ENCODE results near the gene NUP37.
"Not testable (repeated sequence)": the region's sequence is repeated elsewhere in the genome, so short reads cannot be mapped to it uniquely, and the experiment has no call there.

Gene NUP37, protein sequence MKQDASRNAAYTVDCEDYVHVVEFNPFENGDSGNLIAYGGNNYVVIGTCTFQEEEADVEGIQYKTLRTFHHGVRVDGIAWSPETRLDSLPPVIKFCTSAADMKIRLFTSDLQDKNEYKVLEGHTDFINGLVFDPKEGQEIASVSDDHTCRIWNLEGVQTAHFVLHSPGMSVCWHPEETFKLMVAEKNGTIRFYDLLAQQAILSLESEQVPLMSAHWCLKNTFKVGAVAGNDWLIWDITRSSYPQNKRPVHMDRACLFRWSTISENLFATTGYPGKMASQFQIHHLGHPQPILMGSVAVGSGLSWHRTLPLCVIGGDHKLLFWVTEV

DNA sequence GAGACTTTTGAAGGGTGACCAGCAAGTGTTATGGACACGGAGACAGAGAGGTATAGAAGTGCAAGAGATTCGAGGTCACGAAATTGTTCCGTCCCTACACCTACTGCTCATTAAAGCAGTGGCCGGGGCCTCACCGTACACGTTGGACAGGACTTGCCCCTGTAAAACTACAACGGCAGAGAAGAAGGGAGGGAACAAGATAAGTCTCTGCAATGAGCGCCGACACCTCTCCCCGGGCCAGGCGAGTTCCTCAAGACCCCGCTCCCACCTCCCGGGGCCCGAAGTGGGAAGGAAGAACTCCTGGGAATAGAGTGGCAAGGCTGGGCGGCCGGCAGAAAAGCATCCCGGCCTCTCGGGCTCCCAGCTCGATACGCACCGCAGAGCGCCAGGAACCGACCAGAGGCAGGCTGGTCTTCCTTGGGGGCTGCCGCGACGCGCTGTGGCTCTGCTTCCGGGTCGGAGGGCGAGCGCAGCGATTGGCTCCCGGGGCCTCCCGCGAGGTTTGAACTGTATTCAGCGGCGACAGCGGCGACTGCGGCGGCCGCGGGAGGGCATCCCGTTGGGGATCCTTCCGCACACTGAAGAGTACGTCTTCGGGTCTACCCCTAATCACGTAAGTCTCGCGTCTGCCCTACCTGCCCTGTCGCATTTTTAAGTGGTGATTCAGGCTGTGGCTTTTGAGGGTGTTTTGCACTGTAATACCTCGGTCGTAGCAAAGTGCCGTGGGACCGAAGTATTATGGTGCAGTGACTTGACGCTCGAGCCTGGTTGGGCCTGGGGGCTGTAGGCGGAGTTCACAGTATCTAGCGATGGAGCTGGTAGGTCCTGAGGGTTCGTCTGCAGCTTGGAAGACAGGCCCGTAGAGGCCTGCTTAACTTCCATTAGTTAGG is at the start of gene NUP37, which contains the start of gene PARPBP:
Gene NUP37 (minus strand): TSS at position 441 of the 890 bp plus-strand sequence. CDS start 1,596 bp downstream, outside the sequence.
Gene PARPBP (plus strand): TSS at position 510 of the 890 bp plus-strand sequence. CDS start 3,706 bp downstream, outside the sequence.
- DNase-seq (ENCODE audit: low spot score): peak; percentile 90

DNA sequence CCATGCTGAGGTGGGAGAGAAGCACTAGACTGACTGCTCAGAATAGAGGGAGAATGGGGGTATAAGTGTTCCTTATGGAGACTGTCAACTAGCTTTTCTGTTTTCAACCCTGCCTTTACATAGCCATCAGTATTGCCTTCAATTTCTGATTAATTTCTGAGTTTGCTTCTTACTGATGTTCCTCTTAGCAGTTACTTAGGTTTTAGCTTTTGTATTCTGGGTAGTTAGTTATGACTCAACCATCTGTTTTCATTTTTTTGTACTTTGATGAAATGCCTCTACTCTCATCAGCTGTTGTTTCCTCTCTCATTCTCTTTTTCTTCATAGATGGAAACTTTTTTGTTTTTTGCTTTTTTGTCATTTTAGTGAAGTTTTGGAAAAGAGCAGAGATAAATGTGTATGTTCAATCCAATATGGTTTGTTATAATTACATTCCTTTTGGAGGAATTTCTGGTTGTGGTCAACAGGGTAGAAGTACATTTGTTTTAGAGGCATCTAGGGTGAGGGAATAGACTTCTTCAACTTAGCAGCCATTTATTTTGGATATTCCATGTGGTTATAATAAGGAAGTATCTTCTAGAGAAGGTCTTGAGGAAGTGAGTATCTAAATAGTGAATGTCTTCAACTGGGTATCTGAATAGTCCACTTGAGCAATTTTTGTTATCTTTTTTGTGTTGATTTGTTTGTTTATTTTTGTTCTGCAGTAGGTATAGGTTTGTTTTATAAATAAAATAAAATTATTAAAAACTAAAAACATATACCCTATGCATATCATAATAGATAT is 48.1 kb upstream of the NUP37 start:
- DNase-seq (ENCODE audit: low spot score): no peak

DNA sequence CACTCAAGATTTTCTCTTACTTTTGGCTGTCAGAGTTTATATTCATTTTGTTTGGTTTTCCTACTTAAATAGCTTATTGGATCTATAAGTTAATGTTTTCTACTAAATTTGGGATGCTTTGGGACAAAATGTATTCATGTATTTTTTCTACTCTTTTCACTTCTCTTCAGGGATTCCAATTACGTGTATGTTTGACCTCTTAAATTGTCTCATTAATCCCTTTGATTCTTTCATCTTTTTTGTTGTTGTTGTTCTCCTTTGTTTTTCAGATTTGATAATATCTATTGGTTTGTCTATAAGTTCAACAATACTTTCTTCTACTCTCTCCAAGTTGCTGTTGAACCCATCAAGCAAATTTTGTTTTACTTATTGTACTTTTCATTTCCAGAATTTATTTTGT is 43.5 kb upstream of the NUP37 start:
- DNase-seq (ENCODE audit: low spot score): no peak

DNA sequence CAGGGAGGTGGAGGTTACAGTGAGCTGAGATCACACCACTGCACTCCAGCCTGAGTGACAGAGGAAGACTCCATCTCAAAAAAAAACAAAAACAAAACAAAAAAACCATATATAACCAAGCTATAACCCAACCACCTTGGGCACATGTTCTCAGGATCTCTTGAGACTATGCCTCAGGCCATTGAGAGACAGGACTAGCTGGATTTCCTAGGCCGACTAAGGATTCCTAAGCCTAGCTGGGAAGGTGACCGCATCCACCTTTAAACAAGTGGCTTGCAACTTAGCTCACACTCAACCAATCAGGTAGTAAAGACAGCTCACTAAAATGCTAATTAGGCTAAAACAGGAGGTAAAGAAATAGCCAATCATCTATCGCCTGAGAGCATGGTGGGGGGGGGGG is 35.3 kb upstream of the NUP37 start:
- DNase-seq (ENCODE audit: low spot score): not testable (repeated sequence)

DNA sequence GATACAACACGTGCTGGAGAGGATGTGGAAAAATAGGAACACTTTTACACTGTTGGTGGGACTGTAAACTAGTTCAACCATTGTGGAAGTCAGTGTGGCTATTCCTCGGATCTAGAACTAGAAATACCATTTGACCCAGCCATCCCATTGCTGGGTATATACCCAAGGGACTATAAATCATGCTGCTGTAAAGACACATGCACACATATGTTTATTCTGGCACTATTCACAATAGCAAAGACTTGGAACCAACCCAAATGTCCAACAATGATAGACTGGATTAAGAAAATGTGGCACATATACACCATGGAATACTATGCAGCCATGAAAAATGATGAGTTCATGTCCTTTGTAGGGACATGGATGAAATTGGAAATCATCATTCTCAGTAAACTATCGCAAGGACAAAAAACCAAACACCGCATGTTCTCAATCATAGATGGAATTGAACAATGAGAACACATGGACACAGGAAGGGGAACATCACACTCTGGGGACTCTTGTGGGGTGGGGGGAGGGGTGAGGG is 27.2 kb upstream of the NUP37 start:
- not testable (repeated sequence) for DNase-seq (ENCODE audit: low spot score)

DNA sequence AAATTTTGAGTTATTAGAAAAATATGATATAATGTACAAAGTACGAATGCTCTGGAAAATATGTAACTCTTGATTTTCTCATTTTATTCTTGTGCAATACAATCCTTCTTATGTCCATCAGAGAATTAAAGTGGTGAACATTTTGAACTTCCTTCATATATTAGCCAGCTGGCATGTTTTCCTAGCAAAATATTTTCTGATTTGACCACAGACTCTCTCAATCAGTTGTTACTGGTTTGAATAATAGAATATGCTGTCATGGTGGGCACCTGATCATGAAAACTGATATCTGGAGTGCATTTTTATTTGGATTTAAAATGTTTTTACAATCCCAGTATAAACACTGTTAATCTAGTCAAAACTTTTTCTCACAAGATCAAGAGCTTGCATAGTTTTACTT is 24.3 kb upstream of the NUP37 start:
- DNase-seq (ENCODE audit: low spot score): no peak

DNA sequence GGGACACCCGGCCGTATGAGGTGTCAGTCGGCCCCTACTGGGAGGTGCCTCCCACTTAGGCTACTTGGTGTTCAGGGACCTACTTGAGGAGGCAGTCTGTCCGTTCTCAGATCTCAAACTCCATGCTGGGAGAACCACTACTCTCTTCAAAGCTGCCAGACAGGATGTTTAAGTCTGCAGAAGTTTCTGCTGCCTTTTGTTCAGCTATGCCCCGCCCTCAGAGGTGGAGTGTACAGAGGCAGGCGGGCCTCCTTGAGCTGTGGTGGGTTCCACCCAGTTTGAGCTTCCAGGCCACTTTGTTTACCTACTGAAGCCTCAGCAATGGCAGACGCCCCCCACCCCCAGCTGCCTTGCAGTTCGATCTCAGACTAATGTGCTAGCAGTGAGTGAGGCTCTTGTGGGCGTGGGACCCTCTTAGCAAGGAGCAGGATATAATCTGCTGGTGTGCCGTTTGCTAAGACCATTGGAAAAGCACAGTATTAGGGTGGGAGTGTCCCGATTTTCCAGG is 23.0 kb upstream of the NUP37 start:
- DNase-seq (ENCODE audit: low spot score): not testable (repeated sequence)

DNA sequence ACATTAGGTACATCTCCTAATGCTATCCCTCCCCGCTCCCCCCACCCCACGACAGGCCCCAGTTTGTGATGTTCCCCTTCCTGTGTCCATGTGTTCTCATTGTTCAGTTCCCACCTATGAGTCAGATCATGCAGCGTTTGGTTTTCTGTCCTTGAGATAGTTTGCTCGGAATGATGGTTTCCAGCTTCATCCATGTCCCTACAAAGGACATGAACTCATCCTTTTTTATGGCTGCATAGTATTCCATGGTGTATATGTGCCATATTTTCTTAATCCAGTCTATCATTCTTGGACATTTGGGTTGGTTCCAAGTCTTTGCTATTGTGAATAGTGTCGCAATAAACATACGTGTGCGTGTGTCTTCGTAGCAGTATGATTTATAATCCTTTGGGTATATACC is 17.7 kb upstream of the NUP37 start:
- DNase-seq (ENCODE audit: low spot score): not testable (repeated sequence)

DNA sequence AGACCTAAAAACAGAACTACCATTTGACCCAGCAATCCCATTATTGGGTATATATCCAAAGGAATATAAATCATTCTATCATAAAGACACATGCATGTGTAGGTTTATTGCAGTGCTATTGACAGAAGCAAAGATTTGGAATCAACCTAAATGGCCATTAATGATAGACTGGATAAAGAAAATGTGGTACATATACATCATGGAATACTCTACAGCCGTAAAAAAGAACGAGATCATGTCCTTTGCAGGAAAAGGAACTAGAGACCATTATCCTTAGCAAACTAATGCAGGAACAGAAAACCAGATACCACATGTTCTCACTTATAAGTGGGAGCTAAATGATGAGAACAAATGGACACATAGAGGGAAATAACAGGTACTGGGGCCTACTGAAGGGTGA is 11.5 kb upstream of the NUP37 start:
- not testable (repeated sequence) for DNase-seq (ENCODE audit: low spot score)

DNA sequence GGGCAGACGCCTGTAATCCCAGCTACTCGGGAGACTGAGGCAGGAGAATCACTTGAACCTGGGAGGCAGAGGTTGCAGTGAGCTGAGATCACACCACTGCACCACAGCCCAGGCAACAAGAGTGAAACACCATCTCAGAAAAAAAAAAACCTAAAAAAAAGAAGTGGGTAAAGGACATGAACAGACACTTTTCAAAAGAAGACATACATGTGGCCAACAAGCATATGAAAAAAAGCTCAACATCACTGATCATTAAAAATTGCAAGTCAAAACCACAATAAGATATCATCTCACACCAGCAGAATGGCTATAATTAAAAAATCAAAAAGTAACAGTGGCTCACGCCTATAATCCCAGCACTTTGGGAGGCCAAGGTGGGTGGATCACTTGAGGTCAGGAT is 10.8 kb upstream of the NUP37 start:
- DNase-seq (ENCODE audit: low spot score): not testable (repeated sequence)

DNA sequence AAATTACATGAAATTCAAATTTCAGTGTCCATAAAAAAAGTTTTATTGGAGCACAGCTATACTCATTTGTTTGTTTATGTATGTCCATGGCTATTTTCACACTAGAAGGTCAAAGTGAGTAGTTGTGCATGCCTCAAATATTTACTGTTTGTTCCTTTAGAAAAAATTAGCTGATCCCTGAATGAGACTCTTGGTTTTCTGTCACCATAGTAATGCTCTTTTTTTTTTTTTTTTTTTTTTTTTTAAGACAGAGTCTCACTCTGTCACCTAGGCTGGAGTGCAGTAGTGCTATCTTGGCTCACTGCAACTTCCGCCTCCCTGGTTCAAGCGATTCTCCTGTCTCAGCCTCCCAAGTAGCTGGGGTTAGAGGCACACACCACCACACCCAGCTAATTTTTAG is 1.4 kb upstream of the NUP37 start:
- DNase-seq (ENCODE audit: low spot score): not testable (repeated sequence)

DNA sequence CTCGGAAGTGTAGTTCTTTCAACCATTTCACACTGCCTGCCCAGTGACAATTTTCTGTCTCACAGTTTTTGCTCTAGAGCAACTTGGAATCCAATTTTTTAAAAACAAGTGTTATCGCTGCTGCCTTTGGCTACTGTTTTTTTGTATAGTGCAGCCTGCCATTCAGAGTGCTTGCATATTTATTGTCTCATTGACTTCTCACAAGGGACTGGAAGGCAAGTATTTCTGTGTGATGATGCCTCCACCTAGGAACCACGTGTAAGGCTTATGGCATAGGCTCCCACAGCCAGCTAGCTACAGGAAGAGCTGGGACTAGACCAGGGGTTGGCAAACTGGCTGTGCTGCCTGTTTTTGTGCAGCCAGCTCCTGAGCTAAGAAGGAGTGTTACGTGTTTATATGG is 972 bp upstream of the NUP37 start:
- peak; percentile 20 for DNase-seq (ENCODE audit: low spot score)

DNA sequence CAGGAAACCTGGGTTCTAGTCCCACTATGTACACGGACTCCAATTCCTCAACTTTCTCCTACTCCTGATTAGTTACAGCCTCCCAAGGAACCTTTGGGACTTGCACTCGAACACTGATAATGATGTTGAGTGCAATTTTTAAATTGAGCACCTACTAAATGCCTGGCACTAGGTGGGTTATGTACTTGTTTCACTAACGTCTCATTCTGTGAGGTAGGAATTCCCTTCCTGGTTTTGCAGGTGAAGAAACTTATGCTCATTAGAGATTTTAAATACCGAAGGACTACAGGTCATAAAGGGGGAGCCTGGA is 605 bp upstream of the NUP37 start:
- no peak for DNase-seq (ENCODE audit: low spot score)

DNA sequence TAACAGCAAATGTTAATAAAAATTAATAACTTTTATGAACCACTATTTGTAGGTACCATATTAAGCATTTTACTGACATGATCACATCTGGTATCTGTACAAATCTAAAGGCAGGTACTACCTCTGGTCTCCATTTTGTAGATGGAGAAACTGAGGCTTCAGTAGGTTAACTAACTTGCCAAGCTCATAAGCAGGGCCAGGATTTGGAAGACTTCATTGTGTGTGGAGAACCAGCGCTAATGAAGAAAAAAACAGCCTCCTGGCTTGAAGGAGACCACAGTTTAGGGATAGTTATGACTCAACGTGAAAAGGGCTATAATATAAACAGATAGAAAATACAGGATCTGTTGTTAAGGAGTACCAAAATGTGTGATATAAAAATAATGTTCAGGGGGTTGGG is 1.0 kb downstream of the NUP37 start:
- DNase-seq (ENCODE audit: low spot score): no peak

DNA sequence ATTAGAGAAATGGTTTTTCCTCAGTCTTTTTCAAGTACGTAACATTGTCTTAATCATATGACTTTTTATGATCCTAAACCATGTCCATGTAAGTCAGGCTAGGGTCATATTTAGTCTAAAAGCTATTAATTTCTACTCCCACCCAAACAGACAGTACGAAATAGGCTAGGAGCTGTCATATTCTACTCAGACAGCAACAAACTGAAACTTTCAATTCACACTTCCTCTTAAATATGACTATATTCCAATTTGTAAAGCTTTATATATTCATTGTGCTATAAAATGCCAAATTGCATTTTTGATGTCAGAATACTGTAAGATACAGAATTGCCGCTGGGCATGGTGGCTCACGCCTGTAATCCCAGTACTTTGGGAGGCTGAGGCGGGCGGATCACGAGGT is 3.5 kb downstream of the NUP37 start:
- no peak for DNase-seq (ENCODE audit: low spot score)

DNA sequence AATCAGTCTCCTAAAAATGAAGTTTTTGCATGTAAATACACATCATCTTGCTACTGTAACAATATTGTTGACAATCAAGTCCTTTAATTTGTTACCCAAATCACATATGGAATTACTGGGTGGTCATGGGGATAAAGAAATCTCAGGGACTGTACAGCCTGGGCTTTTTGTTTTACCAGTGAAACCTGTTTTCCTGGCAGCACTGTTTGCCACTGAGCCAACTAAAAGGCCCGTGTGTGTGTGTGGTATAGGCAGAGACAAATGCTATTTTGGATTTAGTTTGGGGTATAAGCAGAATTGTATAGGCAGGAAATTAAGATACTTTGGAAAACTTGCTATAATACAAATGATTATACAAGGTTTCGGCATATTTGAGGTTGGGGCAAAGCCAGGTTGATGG is 5.7 kb downstream of the NUP37 start:
- DNase-seq (ENCODE audit: low spot score): no peak

DNA sequence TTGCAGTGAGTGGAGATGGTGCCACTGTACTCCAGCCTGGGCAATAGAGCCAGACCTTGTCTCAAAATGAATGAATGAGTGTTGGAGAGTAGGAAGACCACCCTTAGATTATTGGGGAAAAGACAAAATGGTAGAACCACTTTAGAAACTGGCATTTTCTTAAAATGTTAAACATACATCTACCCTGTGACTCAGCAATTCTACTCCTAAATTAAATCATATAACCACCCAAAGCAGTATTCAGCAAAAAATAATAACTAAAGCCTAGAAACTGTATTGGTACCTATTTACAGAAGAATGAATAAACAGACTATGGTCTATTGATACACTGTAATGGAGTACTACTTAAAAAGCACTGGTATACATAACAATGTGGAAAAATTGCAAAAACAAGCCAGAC is 9.1 kb downstream of the NUP37 start:
- no peak for DNase-seq (ENCODE audit: low spot score)

DNA sequence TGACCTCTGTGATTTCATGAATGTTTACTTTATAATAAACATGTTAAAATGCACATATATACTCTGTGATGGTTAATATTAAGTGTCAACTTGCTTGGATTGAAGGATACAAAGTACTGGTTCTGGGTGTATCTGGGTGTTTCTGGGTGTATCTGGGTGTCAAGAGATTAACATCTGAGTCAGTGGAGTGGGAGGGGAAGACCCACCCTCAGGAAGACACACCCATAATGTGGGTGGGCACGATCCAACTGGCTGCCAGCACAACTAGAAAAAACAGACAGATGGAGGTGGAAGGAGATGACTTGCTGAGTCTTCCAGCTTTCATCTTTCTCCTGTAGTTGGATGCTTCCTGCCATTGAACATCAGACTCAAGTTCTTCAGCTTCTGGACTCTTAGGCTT is 11.9 kb downstream of the NUP37 start:
- no peak for DNase-seq (ENCODE audit: low spot score)

DNA sequence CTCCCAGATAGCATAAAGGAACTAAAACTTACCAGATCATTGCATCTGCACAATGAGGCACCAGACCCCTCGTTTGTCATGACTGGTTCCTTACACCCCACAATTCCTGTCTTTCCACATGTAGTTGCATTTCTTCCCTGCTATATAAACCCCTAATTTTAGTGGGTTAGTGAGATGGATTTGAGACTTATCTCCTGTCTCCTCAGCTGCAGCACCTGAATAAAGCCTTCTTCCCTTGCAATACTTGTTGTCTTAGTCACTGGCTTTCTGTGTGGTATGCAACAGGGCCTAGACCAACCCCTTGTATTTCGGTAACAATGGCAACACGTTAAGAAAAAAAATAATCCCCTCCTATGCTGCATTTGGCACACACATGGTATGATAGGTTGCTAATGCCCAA is 13.0 kb downstream of the NUP37 start:
- no peak for DNase-seq (ENCODE audit: low spot score)

DNA sequence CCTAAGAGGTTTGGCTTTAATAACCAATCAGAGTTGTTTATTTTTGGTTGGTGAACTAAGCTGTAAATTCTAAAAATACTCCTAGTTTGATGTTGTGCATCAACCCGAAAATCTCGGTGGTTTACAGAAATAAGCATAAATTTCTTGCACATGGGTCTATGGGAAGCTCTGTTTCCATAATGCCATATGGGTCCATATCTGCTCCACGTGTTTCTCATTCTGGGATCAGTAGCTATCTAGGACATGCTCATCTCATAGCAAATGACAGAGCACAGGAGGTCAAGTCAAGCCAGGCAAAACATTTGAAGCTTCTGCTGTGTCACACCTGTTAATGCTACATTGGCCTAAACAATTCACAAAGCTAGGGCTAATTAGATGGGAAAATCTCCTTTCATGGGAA is 23.1 kb downstream of the NUP37 start:
- peak; percentile 65 for DNase-seq (ENCODE audit: low spot score)

DNA sequence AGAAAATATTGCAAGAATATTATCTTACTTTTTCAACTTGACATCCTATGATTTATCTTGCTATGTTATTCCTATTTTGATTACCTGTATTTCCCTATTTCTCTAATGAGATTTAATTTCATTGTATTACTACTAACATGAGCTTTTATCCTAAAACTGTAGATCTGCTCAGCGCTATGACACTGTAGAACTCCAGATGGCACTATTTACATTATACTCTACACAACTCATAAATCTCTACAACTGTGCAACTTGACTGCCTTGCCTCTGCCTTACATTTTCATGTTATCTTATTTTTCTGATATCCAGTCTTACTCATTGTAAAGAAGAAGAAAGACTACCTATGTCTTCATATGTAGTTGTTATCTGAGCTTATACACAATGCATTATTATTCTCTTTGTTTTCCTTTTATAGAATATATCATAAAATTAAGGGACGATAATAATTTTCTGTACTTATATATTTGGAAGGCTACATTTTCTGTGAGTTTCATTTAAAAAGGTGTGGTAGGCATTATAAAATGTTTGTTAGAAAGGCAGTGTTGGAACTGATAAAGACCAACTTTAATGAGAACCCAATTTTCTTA is 24.1 kb downstream of the NUP37 start:
- peak; percentile 37 for DNase-seq (ENCODE audit: low spot score)

DNA sequence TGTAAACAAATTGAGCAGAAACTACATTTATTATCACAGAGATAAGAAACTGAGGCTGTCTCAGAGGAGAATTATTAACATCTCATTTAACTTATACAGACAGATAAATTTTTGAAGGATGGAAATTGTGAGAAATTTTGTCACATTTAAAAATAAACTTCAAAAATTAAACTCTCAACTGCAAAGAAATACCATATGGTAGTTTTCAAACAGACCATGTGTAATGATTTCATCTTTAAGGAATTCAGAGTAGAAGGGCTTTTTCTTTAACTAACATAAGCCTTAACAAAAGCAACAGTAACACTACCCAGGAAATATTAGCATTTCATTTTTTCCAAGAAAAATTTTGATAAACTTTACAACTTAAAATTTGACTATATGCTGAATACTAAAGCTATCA is 26.6 kb downstream of the NUP37 start:
- no peak for DNase-seq (ENCODE audit: low spot score)

Measured in cerebellar cortex (tissue), 1 donor.